HEK293 (cell line): ENCODE measurements around the gene INTS6.
A peak's percentile ranks its signal among the peaks of the same experiment; 100 is the strongest.

ENCODE experiments used
- CTCF ChIA-PET: fragments of 350-600 bp; formaldehyde crosslinking; extraction: SDS; loops from one replicate; lab custom pipeline; 2021; ENCODE audit warnings: antibody characterized with exemption; lab: Yijun Ruan, JAX
- POLR2A ChIA-PET: fragments of 300-600 bp; formaldehyde crosslinking; extraction: SDS; loops from one replicate; lab custom pipeline; 2020; ENCODE audit warnings: antibody characterized with exemption, inconsistent platforms; lab: Yijun Ruan, JAX
- H3K27ac ChIP-seq: fragments of 200-500 bp; sonication (Bioruptor generic); 2 replicates; pipeline ENCODE4 v1.5.1; 2014; ENCODE audit warnings: low read depth, low read length, control low read depth, inconsistent platforms; ENCODE audit errors: extremely low read depth
- H3K36me3 ChIP-seq, 2 experiments: fragments of 200-500 bp in 1 of 2; sonication (Bioruptor generic) in 1 of 2; 1 replicate in 1 of 2; 2 replicates in 1 of 2; pipeline ENCODE4 v1.5.1; 2014 to 2017; ENCODE audit warnings: inconsistent platforms in 2 of 2, low read length in 2 of 2; ENCODE audit not compliant: control insufficient read depth in 2 of 2, insufficient read depth in 1 of 2
- H3K4me1 ChIP-seq: fragments of 200-500 bp; sonication (Bioruptor generic); 2 replicates; pipeline ENCODE4 v1.5.1; 2014; ENCODE audit warnings: mild to moderate bottlenecking, low read length, inconsistent platforms; ENCODE audit not compliant: control insufficient read depth, insufficient read depth
- H3K4me3 ChIP-seq: 2 replicates; pipeline ENCODE4 v1.5.1; 2011; ENCODE audit warnings: low read depth, mild to moderate bottlenecking, control low read depth, low read length, moderate library complexity
- H3K9me3 ChIP-seq: fragments of 200-500 bp; sonication (Bioruptor generic); 2 replicates; pipeline ENCODE4 v1.5.1; 2014; ENCODE audit warnings: low read depth, low read length, inconsistent platforms; ENCODE audit not compliant: control insufficient read depth, insufficient read depth
- ATF2 ChIP-seq: fragments of 450-650 bp; formaldehyde crosslinking; IDR thresholded peaks from 2 replicates; pipeline ENCODE4 v1.5.1; 2016; ENCODE audit warnings: missing biosample characterization, missing genetic modification characterization, low read depth
- GLI2 ChIP-seq: fragments of 450-650 bp; formaldehyde crosslinking; IDR thresholded peaks from 2 replicates; pipeline ENCODE4; 2017; ENCODE audit warnings: missing biosample characterization, missing genetic modification characterization, low read depth, borderline replicate concordance
- GLI4 ChIP-seq: fragments of 450-650 bp; formaldehyde crosslinking; IDR thresholded peaks from 2 replicates; pipeline ENCODE4 v1.5.1; 2016; ENCODE audit warnings: missing biosample characterization, missing genetic modification characterization
- KLF9 ChIP-seq: fragments of 450-650 bp; formaldehyde crosslinking; IDR thresholded peaks from 2 replicates; pipeline ENCODE4 v1.5.1; 2016; ENCODE audit warnings: missing biosample characterization, missing genetic modification characterization, low read depth
- MZF1 ChIP-seq: fragments of 450-650 bp; formaldehyde crosslinking; IDR thresholded peaks from 2 replicates; pipeline ENCODE4 v1.5.1; 2017; ENCODE audit warnings: missing biosample characterization, missing genetic modification characterization, borderline replicate concordance
- PRDM10 ChIP-seq: fragments of 450-650 bp; formaldehyde crosslinking; IDR thresholded peaks from 2 replicates; pipeline ENCODE4 v1.5.1; 2016; ENCODE audit warnings: missing biosample characterization, missing genetic modification characterization
- PRDM4 ChIP-seq: fragments of 450-650 bp; formaldehyde crosslinking; IDR thresholded peaks from 2 replicates; pipeline ENCODE4 v1.5.1; 2017; ENCODE audit warnings: missing biosample characterization, missing genetic modification characterization
- SP7 ChIP-seq: fragments of 450-650 bp; formaldehyde crosslinking; IDR thresholded peaks from 2 replicates; pipeline ENCODE4 v1.5.1; 2016; ENCODE audit warnings: missing biosample characterization, missing genetic modification characterization
- ZBTB17 ChIP-seq: fragments of 450-650 bp; formaldehyde crosslinking; IDR thresholded peaks from 2 replicates; pipeline ENCODE4 v1.5.1; 2016; ENCODE audit warnings: missing biosample characterization, missing genetic modification characterization
- ZIC2 ChIP-seq: fragments of 450-650 bp; formaldehyde crosslinking; IDR thresholded peaks from 2 replicates; pipeline ENCODE4 v1.5.1; 2016; ENCODE audit warnings: missing biosample characterization, missing genetic modification characterization
- ZNF140 ChIP-seq: fragments of 450-650 bp; formaldehyde crosslinking; IDR thresholded peaks from 2 replicates; pipeline ENCODE4 v1.5.1; 2016; ENCODE audit warnings: missing biosample characterization, missing genetic modification characterization
- ZNF23 ChIP-seq: fragments of 450-650 bp; formaldehyde crosslinking; IDR thresholded peaks from 2 replicates; pipeline ENCODE4 v1.5.1; 2016; ENCODE audit warnings: missing biosample characterization, missing genetic modification characterization, borderline replicate concordance
- ZNF350 ChIP-seq: fragments of 450-650 bp; formaldehyde crosslinking; IDR thresholded peaks from 2 replicates; pipeline ENCODE4 v1.5.0; 2017; ENCODE audit warnings: missing biosample characterization, mild to moderate bottlenecking, missing genetic modification characterization
- ZNF366 ChIP-seq: fragments of 450-650 bp; formaldehyde crosslinking; conservative IDR thresholded peaks from 2 replicates; pipeline ENCODE4 v1.5.1; 2016; ENCODE audit warnings: missing biosample characterization, missing genetic modification characterization
- ZNF404 ChIP-seq: fragments of 450-650 bp; formaldehyde crosslinking; IDR thresholded peaks from 2 replicates; pipeline ENCODE4 v1.5.1; 2017; ENCODE audit warnings: missing biosample characterization, missing genetic modification characterization
- ZNF423 ChIP-seq: fragments of 450-650 bp; formaldehyde crosslinking; IDR thresholded peaks from 2 replicates; pipeline ENCODE4 v1.5.1; 2016; ENCODE audit warnings: missing biosample characterization, missing genetic modification characterization
- ZNF513 ChIP-seq: fragments of 450-650 bp; IDR thresholded peaks from 2 replicates; pipeline ENCODE4 v1.5.1; 2018; ENCODE audit warnings: missing biosample characterization, missing genetic modification characterization
- ZNF558 ChIP-seq: fragments of 450-650 bp; formaldehyde crosslinking; IDR thresholded peaks from 2 replicates; pipeline ENCODE4 v1.5.1; 2016; ENCODE audit warnings: missing biosample characterization, missing genetic modification characterization
- ZNF561 ChIP-seq: fragments of 450-650 bp; IDR thresholded peaks from 2 replicates; pipeline ENCODE4 v1.5.1; 2018; ENCODE audit warnings: missing biosample characterization, missing genetic modification characterization, borderline replicate concordance
- ZNF621 ChIP-seq: fragments of 450-650 bp; formaldehyde crosslinking; IDR thresholded peaks from 2 replicates; pipeline ENCODE4 v1.5.1; 2017; ENCODE audit warnings: missing biosample characterization, missing genetic modification characterization
- ZNF629 ChIP-seq: fragments of 450-650 bp; formaldehyde crosslinking; IDR thresholded peaks from 2 replicates; pipeline ENCODE4 v1.5.1; 2017; ENCODE audit warnings: missing biosample characterization, missing genetic modification characterization
- ZNF639 ChIP-seq: fragments of 450-650 bp; formaldehyde crosslinking; IDR thresholded peaks from 2 replicates; pipeline ENCODE4 v1.5.1; 2016; ENCODE audit warnings: missing biosample characterization, missing genetic modification characterization
- ZNF660 ChIP-seq: fragments of 450-650 bp; IDR thresholded peaks from 2 replicates; pipeline ENCODE4 v1.5.1; 2018; ENCODE audit warnings: missing biosample characterization, mild to moderate bottlenecking, missing genetic modification characterization
- ZSCAN30 ChIP-seq: fragments of 450-650 bp; IDR thresholded peaks from 2 replicates; pipeline ENCODE4 v1.5.1; 2018; ENCODE audit warnings: missing biosample characterization, mild to moderate bottlenecking, missing genetic modification characterization, moderate library complexity
- ZSCAN4 ChIP-seq: fragments of 450-650 bp; formaldehyde crosslinking; IDR thresholded peaks from 2 replicates; pipeline ENCODE4 v1.5.1; 2017; ENCODE audit warnings: missing biosample characterization, missing genetic modification characterization

INTS6 gene

GRCh38 chr13:51453207-51453958 is 547 bp upstream of the INTS6 start:
- Histone ChIP-seq H3K36me3 (peaks cover 10 to 42% of the 10 kb centered on the region in 2 experiments; a peak in 2 of 3 replicates), H3K27ac (peak overlapping the region; percentile 93), H3K9me3 (no peaks in the 10 kb centered on the region), H3K4me1 (no peaks in the 10 kb centered on the region; the same call in 1 of the 2 replicates), H3K4me3 (peak overlapping the region; percentile 71)
- ChIA-PET POLR2A (interaction anchor here (0.5 to 3.8 kb wide), 51 partner anchors 9 to 1661 kb away, joined by 3 to 77 read pairs (median 4); partner anchors contain the start of genes KPNA3 and WDFY2), CTCF (interaction anchor here (0.6 kb wide), 1 partner anchor 326 kb away, joined by 3 read pairs; no protein-coding TSS in a partner anchor)
- TF ChIP-seq ZSCAN4 (tag by site-specific recombination) (no peak), ZNF23 (tag by site-specific recombination) (no peak), ZNF366 (tag by site-specific recombination) (no peak), ZNF561 (tag by site-specific recombination) (peak; percentile 91; the same call in 1 of the 2 replicates), ZNF621 (tag by site-specific recombination) (no peak), ZSCAN30 (tag by site-specific recombination) (peak; percentile 91), MZF1 (tag by site-specific recombination) (peak; percentile 69; the same call in 1 of the 2 replicates), ZNF404 (tag by site-specific recombination) (no peak), ZNF350 (tag by site-specific recombination) (no peak), ZNF140 (tag by site-specific recombination) (no peak), ZBTB17 (tag by site-specific recombination) (no peak), SP7 (tag by site-specific recombination) (peak; percentile 11; the same call in 1 of the 2 replicates), ZNF423 (tag by site-specific recombination) (0 out of 2 replicates have a peak, but pooled peaks have one; percentile 63), ZNF660 (tag by site-specific recombination) (peak; percentile 55), PRDM4 (no peak), ZNF629 (no peak), KLF9 (peak; percentile 12; the same call in 1 of the 2 replicates), ZNF639 (tag by site-specific recombination) (no peak), ATF2 (tag by site-specific recombination) (no peak), PRDM10 (tag by site-specific recombination) (no peak), ZIC2 (0 out of 2 replicates have a peak, but pooled peaks have one; percentile 15), GLI2 (no peak), ZNF558 (no peak), ZNF513 (peak; percentile 25; the same call in 1 of the 2 replicates), GLI4 (tag by site-specific recombination) (peak; percentile 44; the same call in 1 of the 2 replicates)
